HG02970 (cell line): ENCODE measurements around the gene ADARB2.
"Not testable (repeated sequence)": the region's sequence is repeated elsewhere in the genome, so short reads cannot be mapped to it uniquely, and the experiment has no call there.

Experiments used
- ATAC-seq: cut with Tn5 transposase; IDR thresholded peaks from one replicate; pipeline ENCODE4 v1.9.1; 2021; ENCODE audit warnings: mild to moderate bottlenecking, moderate library complexity, moderate number of reproducible peaks; ENCODE audit not compliant: unreplicated experiment, low FRiP score

Gene ADARB2

GRCh38 chr10:1624240-1624639, 113.1 kb downstream of the ADARB2 start:
- ATAC-seq: no peak

GRCh38 chr10:1620803-1621202, 116.5 kb downstream of the ADARB2 start:
- no peak for ATAC-seq

GRCh38 chr10:1617376-1618317, 119.7 kb downstream of the ADARB2 start:
- not testable (repeated sequence) for ATAC-seq

GRCh38 chr10:1616701-1617100, 120.6 kb downstream of the ADARB2 start:
- ATAC-seq: not testable (repeated sequence)

- ATAC-seq: no peak
Observed at GRCh38 chr10:1615186-1615954, 122.0 kb downstream of the ADARB2 start.

- no peak for ATAC-seq
Observed at GRCh38 chr10:1613511-1613910, 123.8 kb downstream of the ADARB2 start.

- no peak for ATAC-seq
Observed at GRCh38 chr10:1612908-1613307, 124.4 kb downstream of the ADARB2 start.

GRCh38 chr10:1611936-1612550, 125.3 kb downstream of the ADARB2 start:
- ATAC-seq: no peak

GRCh38 chr10:1610986-1611770, 126.1 kb downstream of the ADARB2 start:
- ATAC-seq: no peak

GRCh38 chr10:1609648-1609970, 127.7 kb downstream of the ADARB2 start:
- ATAC-seq: no peak

GRCh38 chr10:1608851-1609647, 128.3 kb downstream of the ADARB2 start:
- no peak for ATAC-seq

- no peak for ATAC-seq
Observed at GRCh38 chr10:1608408-1608807, 128.9 kb downstream of the ADARB2 start.

- ATAC-seq: no peak
Observed at GRCh38 chr10:1607466-1607865, 129.9 kb downstream of the ADARB2 start.

- ATAC-seq: no peak
Observed at GRCh38 chr10:1605999-1606940, 131.1 kb downstream of the ADARB2 start.

- ATAC-seq: no peak
Observed at GRCh38 chr10:1605121-1605520, 132.2 kb downstream of the ADARB2 start.

GRCh38 chr10:1604246-1604645, 133.1 kb downstream of the ADARB2 start:
- no peak for ATAC-seq

GRCh38 chr10:1603181-1603580, 134.1 kb downstream of the ADARB2 start:
- no peak for ATAC-seq

- no peak for ATAC-seq
Observed at GRCh38 chr10:1602037-1602484, 135.3 kb downstream of the ADARB2 start.
